Bronchial epithelial cell (primary cell): ENCODE results near the gene TYRP1. TPM values are rescaled to one million over a fixed set of nuclear protein-coding genes. Genes with fewer than 3 reads are reported as not detected.

ENCODE experiments used
- DNase-seq: peaks from one replicate; pipeline ENCODE4 v3.0.0-alpha.2; 2010; ENCODE audit warnings: low read depth
- FAIRE-seq: peaks from 2 replicates; lab custom pipeline; 2011; peaks lifted over from hg19 to GRCh38; lab: Jason Lieb, UNC
- H3K27me3 ChIP-seq: 2 replicates; pipeline ENCODE4 v1.5.1; 2011; ENCODE audit warnings: low read length; ENCODE audit not compliant: control insufficient read depth, insufficient read depth
- H3K36me3 ChIP-seq: 2 replicates; pipeline ENCODE4 v1.5.1; 2011; ENCODE audit warnings: low read length; ENCODE audit not compliant: control insufficient read depth, insufficient read depth
- H3K4me3 ChIP-seq: 2 replicates; pipeline ENCODE4 v1.5.1; 2011; ENCODE audit warnings: mild to moderate bottlenecking, low read depth, low read length, control low read depth
- total RNA-seq: library from RNA; depleted of rRNA; stranded (reverse); fragments of >200 nt; gene quantifications from 2 replicates; pipeline ENCODE4 v1.2.1, GENCODE V29; 2014
- TF ChIP-seq, protein P1 (sequence below): IDR thresholded peaks from 2 replicates; pipeline ENCODE4 v1.5.1; 2011; ENCODE audit warnings: mild to moderate bottlenecking, moderate library complexity, low read length, control low read depth, inconsistent platforms; ENCODE audit not compliant: insufficient read depth, severe bottlenecking

Gene TYRP1
- total RNA-seq, 1 donor from 2014 or later = not detected

DNA sequence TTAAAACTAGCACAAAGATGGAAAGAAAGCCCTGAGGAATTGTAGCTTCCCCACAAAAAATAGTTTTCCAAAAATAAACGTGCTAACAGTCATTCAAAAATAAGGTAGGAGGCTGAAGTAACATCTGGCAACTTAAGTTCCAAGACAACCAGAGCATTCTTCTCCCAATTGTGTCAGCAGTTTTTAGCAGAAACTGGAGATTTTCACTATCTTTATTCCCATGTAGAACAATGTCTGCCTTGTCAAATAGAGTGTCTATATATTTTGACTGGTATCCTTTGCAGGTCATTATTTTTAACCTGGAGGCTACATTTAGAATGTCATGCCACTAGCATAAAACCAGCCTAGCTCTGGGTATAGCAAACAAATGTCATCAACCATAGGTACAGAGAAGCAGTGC lies 10.8 kb downstream of the TYRP1 start:
- H3K36me3 ChIP-seq = no peaks in the 10 kb centered on the region
- no peak overlapping the region for H3K4me3 ChIP-seq
- no peak for FAIRE-seq
- TF ChIP-seq, protein P1, sequence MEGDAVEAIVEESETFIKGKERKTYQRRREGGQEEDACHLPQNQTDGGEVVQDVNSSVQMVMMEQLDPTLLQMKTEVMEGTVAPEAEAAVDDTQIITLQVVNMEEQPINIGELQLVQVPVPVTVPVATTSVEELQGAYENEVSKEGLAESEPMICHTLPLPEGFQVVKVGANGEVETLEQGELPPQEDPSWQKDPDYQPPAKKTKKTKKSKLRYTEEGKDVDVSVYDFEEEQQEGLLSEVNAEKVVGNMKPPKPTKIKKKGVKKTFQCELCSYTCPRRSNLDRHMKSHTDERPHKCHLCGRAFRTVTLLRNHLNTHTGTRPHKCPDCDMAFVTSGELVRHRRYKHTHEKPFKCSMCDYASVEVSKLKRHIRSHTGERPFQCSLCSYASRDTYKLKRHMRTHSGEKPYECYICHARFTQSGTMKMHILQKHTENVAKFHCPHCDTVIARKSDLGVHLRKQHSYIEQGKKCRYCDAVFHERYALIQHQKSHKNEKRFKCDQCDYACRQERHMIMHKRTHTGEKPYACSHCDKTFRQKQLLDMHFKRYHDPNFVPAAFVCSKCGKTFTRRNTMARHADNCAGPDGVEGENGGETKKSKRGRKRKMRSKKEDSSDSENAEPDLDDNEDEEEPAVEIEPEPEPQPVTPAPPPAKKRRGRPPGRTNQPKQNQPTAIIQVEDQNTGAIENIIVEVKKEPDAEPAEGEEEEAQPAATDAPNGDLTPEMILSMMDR = no peak
- no peak for DNase-seq
- no peaks in the 10 kb centered on the region for H3K27me3 ChIP-seq

GRCh38 chr9:12705738-12706391 lies 12.7 kb downstream of the TYRP1 start:
- FAIRE-seq (no peak), DNase-seq (no peak)
- TF ChIP-seq, protein P1 = no peak
- no peak overlapping the region for H3K4me3 ChIP-seq
- no peaks in the 10 kb centered on the region for H3K27me3 ChIP-seq
- no peaks in the 10 kb centered on the region for H3K36me3 ChIP-seq

GRCh38 chr9:12708562-12709298 lies 15.5 kb downstream of the TYRP1 start:
- Histone ChIP-seq H3K4me3 (no peak overlapping the region), H3K27me3 (no peaks in the 10 kb centered on the region), H3K36me3 (no peaks in the 10 kb centered on the region)
- TF ChIP-seq, protein P1 = no peak
- FAIRE-seq (no peak), DNase-seq (peak; percentile 89)

DNA sequence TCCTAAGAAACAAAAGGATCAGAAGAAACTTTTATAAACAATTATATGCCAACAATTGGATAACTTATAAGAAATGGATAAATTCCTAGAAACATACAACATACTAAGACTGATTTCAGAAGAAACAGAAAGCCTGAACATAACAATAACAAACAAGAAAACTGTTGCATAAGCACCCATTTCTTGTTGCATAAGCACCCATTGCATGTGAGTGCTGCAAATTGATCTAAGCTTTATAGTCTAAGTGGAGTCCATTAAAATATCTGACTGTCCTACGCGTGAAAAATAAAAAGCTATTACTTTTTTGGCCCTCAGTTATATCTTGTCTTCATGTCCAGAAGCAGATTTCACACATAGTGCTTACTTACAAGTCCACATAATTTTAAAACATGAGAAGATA lies 19.3 kb downstream of the TYRP1 start:
- TF ChIP-seq, protein P1 = no peak
- no peaks in the 10 kb centered on the region for H3K36me3 ChIP-seq
- no peak overlapping the region for H3K4me3 ChIP-seq
- DNase-seq = no peak
- H3K27me3 ChIP-seq = no peaks in the 10 kb centered on the region
- no peak for FAIRE-seq

GRCh38 chr9:12715268-12715667 lies 22.1 kb downstream of the TYRP1 start:
- DNase-seq = no peak
- Histone ChIP-seq H3K27me3 (no peaks in the 10 kb centered on the region), H3K36me3 (no peaks in the 10 kb centered on the region), H3K4me3 (no peak overlapping the region)
- TF ChIP-seq, protein P1 = no peak
- no peak for FAIRE-seq
